Nephron (organoid): ENCODE results near the gene FOXQ1.

ENCODE experiments used
- H3K27ac Mint-ChIP-seq, 3 experiments: 2 replicates each; pipeline ENCODE4 v1.8.0; 2020; ENCODE audit warnings: mixed read lengths in 3 of 3, mild to moderate bottlenecking in 2 of 3, moderate library complexity in 1 of 3
- H3K27me3 Mint-ChIP-seq: 2 replicates; pipeline ENCODE4 v1.8.0; 2021; ENCODE audit warnings: low read depth, mild to moderate bottlenecking, moderate library complexity, mixed read lengths
- H3K36me3 Mint-ChIP-seq: 2 replicates; pipeline ENCODE4 v1.8.0; 2020; ENCODE audit warnings: low read depth, mixed read lengths
- H3K4me1 Mint-ChIP-seq: 2 replicates; pipeline ENCODE4 v1.8.0; 2020; ENCODE audit warnings: mixed read lengths
- H3K4me3 Mint-ChIP-seq, 3 experiments: 2 replicates each; pipeline ENCODE4 v1.8.0; 2020; ENCODE audit warnings: mild to moderate bottlenecking in 3 of 3, mixed read lengths in 3 of 3, moderate library complexity in 2 of 3
- H3K9me3 Mint-ChIP-seq: 2 replicates; pipeline ENCODE4 v1.8.0; 2020; ENCODE audit warnings: mixed read lengths
- TF ChIP-seq, protein P1 (sequence below), 3 experiments: fragments of 200-600 bp; sonication (generic); IDR thresholded peaks; one replicate each; pipeline ENCODE4 v1.5.0; 2021; ENCODE audit warnings: antibody characterized with exemption in 3 of 3; ENCODE audit not compliant: unreplicated experiment in 3 of 3

FOXQ1 gene

DNA sequence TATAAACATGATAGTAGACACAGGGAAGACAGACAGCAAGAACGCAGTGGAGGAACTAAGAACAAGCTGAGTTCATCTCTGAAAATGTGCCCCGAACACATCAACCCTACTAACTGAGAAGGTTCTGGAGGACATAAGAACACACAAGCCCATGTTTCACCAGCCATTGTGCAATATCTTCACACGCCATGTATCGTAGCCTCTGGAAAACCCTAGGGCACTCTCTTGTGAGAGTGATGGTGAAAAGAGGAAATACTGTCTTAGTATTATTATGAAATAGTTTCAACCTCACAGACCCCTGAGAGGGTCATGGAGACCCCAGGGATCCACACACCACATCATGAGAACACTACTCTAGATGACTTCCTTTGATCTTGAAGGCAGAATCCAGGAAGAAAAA is 51.4 kb downstream of the FOXQ1 start:
- H3K36me3 Mint-ChIP-seq, result no peaks in the 10 kb centered on the region
- no peak overlapping the region for H3K4me3 Mint-ChIP-seq
- TF ChIP-seq, protein P1, sequence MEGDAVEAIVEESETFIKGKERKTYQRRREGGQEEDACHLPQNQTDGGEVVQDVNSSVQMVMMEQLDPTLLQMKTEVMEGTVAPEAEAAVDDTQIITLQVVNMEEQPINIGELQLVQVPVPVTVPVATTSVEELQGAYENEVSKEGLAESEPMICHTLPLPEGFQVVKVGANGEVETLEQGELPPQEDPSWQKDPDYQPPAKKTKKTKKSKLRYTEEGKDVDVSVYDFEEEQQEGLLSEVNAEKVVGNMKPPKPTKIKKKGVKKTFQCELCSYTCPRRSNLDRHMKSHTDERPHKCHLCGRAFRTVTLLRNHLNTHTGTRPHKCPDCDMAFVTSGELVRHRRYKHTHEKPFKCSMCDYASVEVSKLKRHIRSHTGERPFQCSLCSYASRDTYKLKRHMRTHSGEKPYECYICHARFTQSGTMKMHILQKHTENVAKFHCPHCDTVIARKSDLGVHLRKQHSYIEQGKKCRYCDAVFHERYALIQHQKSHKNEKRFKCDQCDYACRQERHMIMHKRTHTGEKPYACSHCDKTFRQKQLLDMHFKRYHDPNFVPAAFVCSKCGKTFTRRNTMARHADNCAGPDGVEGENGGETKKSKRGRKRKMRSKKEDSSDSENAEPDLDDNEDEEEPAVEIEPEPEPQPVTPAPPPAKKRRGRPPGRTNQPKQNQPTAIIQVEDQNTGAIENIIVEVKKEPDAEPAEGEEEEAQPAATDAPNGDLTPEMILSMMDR (IDR thresholded peaks at IDR 0.05; ENCODE audit: unreplicated experiment in 3 of 3), result no peak
- H3K27ac Mint-ChIP-seq, result peak overlapping the region in 1 of 3 experiments; percentile 39
- H3K27me3 Mint-ChIP-seq, result peaks cover 63% of the 10 kb centered on the region
- H3K4me1 Mint-ChIP-seq, result peaks cover 18% of the 10 kb centered on the region
- H3K9me3 Mint-ChIP-seq, result no peaks in the 10 kb centered on the region

DNA sequence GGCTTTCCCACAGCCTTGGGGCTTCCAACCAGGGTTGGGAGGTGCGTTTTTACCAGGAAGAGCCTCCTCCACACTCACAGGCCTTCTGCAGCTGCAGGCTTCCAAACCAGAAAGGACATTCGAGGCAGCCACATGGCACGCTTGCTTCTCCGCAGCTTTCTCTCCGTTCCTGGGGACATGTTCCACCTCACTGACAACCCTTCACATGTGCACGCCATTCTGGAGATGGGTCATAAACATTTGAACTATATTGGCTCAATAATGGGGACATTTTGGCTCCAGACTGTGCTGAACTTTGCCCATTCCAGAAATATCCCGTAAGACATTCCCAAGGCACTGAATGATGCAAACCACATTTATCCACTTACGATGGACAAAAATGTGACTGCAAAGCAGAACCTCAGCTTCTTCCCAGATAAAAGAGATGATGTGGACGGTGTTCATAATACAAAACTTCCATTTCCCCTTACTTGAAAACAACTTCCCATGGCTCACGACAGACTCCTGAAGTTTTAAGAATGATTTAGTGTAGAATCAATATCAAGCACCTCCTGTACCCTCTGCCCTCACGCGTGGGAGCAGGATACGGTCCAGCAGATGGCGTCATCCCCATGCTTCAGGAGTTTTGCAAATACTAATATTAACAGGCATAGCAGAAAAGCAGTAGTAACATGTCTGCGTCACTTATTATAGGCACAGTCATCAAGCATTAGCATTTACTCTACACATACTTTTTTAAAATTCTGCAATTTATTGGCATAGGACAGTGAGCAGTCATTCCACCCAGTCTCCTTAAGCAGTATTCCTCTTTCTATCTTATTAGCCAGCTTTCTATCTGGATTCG is 52.1 kb downstream of the FOXQ1 start:
- H3K36me3 Mint-ChIP-seq, result no peaks in the 10 kb centered on the region
- H3K4me3 Mint-ChIP-seq, result no peak overlapping the region
- peak overlapping the region in 1 of 3 experiments; percentile 39 for H3K27ac Mint-ChIP-seq
- peaks cover under 1% of the 10 kb centered on the region for H3K9me3 Mint-ChIP-seq
- peaks cover 18% of the 10 kb centered on the region for H3K4me1 Mint-ChIP-seq
- H3K27me3 Mint-ChIP-seq, result peaks cover 68% of the 10 kb centered on the region
- TF ChIP-seq, protein P1 (IDR thresholded peaks at IDR 0.05; ENCODE audit: unreplicated experiment in 3 of 3), result peak in 1 of 3 experiments; percentile 14
